Measurements from ENCODE around the gene TPRG1L.

- no peak for TF ChIP-seq CTCF (IDR thresholded peaks at IDR 0.05)
- no peak for TF ChIP-seq POLR2A (IDR thresholded peaks at IDR 0.05)
Measured at GRCh38 chr1:3672231-3672970, 47.6 kb downstream of the TPRG1L start.
